Breast epithelium (tissue), 3 donors: Measurements from ENCODE around the gene ZNF653.
A peak's percentile ranks its signal among the peaks of the same experiment; 100 is the strongest.

ENCODE experiments used
- POLR2A ChIP-seq: fragments of 450-650 bp; IDR thresholded peaks from one replicate; pipeline ENCODE4 v1.6.1; 2016; ENCODE audit warnings: antibody characterized with exemption, mild to moderate bottlenecking, moderate library complexity
- POLR2AphosphoS5 ChIP-seq, 3 donors: sonication (generic); formaldehyde crosslinking; IDR thresholded peaks; one replicate each; pipeline ENCODE4 v1.6.1; 2017; ENCODE audit warnings: antibody characterized with exemption in 3 of 3
- TF ChIP-seq, protein P1 (sequence below), 3 donors: fragments of 450-650 bp; IDR thresholded peaks; one replicate each; pipeline ENCODE4 v1.5.1; 2016 to 2017; ENCODE audit warnings: antibody characterized with exemption in 3 of 3, mild to moderate bottlenecking in 3 of 3, moderate library complexity in 3 of 3

DNA sequence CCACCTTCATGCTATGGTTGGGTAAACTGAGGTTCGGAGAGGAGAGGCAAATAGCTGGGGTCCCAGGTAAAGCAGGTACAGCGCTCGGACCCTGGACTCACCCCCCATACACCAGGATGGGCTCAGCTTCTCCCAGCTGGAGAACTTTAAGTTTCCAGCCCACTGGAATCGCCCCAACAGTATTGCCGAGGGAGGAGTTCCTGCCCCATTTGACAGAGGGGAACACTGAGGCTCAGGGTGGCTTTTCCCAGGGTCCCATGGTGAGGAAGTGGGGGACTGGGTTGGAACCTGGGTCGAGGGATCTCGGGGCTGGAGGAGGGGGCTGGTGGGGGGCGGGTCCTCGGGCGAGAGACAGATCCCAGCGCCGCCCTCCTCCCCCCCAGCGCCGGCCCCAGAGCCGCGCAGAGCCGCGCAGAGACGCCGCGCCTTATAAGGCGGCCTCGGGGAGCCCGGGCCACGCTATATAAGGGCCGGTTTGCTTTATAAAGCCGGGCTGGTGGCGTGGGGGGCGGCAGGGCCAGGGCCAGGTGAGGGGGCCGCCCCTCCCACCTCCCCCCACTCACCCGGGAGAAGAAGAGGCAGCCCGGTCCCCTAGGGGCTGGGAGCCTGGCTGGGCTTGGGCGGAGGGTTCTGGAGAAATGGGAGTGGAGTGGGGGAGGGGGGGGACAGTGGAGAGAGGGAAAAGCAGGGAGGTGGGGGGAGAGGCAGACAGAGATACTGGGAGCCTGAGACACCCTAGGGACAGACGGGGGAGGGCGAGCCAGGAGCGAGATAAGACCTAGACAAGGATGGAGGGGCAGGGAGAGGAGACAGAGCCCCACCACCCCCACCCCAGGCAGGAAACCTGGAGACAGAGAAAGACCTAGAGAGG is 34.1 kb upstream of the ZNF653 start:
- TF ChIP-seq, protein P1, sequence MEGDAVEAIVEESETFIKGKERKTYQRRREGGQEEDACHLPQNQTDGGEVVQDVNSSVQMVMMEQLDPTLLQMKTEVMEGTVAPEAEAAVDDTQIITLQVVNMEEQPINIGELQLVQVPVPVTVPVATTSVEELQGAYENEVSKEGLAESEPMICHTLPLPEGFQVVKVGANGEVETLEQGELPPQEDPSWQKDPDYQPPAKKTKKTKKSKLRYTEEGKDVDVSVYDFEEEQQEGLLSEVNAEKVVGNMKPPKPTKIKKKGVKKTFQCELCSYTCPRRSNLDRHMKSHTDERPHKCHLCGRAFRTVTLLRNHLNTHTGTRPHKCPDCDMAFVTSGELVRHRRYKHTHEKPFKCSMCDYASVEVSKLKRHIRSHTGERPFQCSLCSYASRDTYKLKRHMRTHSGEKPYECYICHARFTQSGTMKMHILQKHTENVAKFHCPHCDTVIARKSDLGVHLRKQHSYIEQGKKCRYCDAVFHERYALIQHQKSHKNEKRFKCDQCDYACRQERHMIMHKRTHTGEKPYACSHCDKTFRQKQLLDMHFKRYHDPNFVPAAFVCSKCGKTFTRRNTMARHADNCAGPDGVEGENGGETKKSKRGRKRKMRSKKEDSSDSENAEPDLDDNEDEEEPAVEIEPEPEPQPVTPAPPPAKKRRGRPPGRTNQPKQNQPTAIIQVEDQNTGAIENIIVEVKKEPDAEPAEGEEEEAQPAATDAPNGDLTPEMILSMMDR (IDR thresholded peaks at IDR 0.05): no peak
- TF ChIP-seq POLR2A (no peak), POLR2AphosphoS5 (IDR thresholded peaks at IDR 0.05) (peak in 1 of 3 donors; percentile 21)
